ENCODE results near the gene BORCS6.

DNA sequence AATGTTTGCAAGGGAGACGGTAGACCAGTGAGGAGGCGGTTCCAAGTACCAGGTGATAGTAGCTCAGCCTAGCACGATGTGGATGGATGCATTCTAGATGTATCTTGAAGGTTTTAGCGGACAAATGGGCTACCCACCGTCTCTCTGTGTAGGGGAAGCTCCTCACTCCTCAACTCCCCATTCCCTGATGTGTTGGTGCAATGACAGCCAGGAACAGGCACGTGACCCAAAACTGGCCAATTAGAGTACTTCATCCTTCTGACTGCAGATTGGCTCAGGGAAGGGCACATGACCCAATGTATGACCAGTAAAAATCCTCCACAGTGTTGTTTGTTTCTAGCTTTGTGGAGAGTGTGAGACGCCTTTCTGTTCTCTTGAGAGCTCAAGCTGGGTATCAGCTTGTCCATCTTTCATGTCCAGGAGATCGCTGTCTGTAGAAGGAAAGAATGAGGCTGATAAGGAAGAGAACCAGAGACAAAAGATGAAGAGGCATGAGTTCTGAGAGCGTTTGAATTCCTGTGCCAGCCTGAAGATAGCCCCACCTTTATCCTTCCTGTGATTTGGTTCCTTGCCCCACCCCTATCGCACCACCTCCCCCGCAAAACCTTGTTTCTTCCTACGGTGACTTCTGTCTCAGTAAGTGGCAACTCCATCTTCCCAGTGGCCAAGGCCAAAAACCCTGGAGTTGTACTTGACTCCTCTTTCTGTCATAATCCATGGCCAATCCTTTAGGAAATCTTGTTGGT is 2.3 kb upstream of the BORCS6 start:
- TF ChIP-seq, protein P1, sequence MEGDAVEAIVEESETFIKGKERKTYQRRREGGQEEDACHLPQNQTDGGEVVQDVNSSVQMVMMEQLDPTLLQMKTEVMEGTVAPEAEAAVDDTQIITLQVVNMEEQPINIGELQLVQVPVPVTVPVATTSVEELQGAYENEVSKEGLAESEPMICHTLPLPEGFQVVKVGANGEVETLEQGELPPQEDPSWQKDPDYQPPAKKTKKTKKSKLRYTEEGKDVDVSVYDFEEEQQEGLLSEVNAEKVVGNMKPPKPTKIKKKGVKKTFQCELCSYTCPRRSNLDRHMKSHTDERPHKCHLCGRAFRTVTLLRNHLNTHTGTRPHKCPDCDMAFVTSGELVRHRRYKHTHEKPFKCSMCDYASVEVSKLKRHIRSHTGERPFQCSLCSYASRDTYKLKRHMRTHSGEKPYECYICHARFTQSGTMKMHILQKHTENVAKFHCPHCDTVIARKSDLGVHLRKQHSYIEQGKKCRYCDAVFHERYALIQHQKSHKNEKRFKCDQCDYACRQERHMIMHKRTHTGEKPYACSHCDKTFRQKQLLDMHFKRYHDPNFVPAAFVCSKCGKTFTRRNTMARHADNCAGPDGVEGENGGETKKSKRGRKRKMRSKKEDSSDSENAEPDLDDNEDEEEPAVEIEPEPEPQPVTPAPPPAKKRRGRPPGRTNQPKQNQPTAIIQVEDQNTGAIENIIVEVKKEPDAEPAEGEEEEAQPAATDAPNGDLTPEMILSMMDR (IDR thresholded peaks at IDR 0.05): no peak
- no peak for TF ChIP-seq EZH2 (IDR thresholded peaks at IDR 0.05)
- TF ChIP-seq EZH2phosphoT487 (IDR thresholded peaks at IDR 0.05): no peak

All from neural progenitor cell (in vitro differentiated cells).